NB4 (cell line): ENCODE results near the gene EMX2.

Experiments used
- DNase-seq: peaks from one replicate; pipeline ENCODE4 v3.0.0; 2010; ENCODE audit warnings: low read depth
- H3K4me3 ChIP-seq: one replicate; pipeline ENCODE4 v1.5.1; 2011; ENCODE audit warnings: mild to moderate bottlenecking, low read depth, low read length, moderate library complexity
- MYC ChIP-seq: IDR thresholded peaks from 2 replicates; pipeline ENCODE4 v1.6.1; 2011; ENCODE audit warnings: low read depth, low read length
- POLR2A ChIP-seq: IDR thresholded peaks from 2 replicates; pipeline ENCODE4 v1.6.1; 2011; ENCODE audit warnings: mild to moderate bottlenecking; ENCODE audit not compliant: insufficient read length; ENCODE audit errors: extremely low read depth
- TF ChIP-seq, protein P1 (sequence below): IDR thresholded peaks from 2 replicates; pipeline ENCODE4 v1.6.1; 2011; ENCODE audit warnings: low read depth, low read length
- TF ChIP-seq, protein P2 (sequence below): IDR thresholded peaks from one replicate; pipeline ENCODE4 v1.5.1; 2012; ENCODE audit warnings: low read depth, low read length

Gene EMX2

DNA sequence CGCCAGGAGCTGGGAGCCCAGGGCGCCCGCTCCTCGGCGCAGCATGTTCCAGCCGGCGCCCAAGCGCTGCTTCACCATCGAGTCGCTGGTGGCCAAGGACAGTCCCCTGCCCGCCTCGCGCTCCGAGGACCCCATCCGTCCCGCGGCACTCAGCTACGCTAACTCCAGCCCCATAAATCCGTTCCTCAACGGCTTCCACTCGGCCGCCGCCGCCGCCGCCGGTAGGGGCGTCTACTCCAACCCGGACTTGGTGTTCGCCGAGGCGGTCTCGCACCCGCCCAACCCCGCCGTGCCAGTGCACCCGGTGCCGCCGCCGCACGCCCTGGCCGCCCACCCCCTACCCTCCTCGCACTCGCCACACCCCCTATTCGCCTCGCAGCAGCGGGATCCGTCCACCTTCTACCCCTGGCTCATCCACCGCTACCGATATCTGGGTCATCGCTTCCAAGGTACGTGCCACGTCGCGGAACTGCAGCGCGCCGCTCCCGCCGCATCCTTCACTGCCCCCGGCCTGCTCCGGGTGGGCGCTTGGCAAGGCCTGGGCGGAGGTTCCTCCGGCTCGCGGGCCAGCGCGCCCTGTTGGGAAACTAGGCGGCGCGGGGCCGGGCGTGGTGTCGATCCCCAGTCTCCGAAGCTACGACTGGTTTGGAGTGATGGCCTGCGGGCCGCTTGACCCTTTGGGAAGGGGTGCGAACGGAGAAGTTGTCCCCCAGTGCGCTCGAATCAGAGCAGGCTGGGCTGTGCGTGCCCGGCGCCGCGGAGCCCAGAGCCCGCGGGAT is 868 bp downstream of the EMX2 start:
- TF ChIP-seq MYC (no peak), POLR2A (no peak)
- TF ChIP-seq, protein P1, sequence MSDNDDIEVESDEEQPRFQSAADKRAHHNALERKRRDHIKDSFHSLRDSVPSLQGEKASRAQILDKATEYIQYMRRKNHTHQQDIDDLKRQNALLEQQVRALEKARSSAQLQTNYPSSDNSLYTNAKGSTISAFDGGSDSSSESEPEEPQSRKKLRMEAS: no peak
- TF ChIP-seq, protein P2, sequence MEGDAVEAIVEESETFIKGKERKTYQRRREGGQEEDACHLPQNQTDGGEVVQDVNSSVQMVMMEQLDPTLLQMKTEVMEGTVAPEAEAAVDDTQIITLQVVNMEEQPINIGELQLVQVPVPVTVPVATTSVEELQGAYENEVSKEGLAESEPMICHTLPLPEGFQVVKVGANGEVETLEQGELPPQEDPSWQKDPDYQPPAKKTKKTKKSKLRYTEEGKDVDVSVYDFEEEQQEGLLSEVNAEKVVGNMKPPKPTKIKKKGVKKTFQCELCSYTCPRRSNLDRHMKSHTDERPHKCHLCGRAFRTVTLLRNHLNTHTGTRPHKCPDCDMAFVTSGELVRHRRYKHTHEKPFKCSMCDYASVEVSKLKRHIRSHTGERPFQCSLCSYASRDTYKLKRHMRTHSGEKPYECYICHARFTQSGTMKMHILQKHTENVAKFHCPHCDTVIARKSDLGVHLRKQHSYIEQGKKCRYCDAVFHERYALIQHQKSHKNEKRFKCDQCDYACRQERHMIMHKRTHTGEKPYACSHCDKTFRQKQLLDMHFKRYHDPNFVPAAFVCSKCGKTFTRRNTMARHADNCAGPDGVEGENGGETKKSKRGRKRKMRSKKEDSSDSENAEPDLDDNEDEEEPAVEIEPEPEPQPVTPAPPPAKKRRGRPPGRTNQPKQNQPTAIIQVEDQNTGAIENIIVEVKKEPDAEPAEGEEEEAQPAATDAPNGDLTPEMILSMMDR: no peak
- no peak for DNase-seq
- no peak overlapping the region for H3K4me3 ChIP-seq

DNA sequence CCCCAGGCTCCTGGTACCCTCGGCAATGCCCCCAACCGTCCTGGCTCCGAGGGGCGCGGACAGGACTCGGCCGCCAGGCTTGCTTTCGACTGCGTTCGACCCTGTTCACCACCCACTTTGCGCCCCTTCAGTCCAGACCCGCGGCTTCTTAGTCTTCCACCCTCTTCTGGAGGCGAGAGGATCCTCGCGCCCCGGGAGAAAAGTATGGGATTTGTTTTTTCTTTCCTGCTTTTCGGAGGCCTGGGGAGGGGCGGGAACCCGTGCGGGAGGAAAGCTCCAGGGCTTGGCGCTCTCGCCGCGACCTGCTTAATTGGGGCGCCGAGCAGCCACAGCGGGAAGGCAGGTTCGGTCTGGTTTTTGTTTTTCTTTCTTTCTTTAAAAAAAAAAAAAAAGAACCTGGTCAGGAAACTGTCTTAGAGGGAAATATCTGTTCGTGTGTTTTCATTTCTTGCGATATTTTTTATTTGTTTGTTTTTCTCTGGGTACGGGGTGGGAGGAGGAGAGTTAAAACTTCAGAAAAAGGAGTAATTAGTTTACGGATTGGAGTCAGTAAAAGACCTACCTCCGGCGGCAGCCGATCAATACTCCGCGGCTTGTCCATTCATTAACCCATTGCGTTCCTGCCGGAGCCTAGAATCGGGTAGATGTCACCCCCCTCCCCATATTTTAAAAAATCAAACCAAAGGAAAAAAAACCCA is 1.6 kb downstream of the EMX2 start:
- TF ChIP-seq, protein P1: no peak
- TF ChIP-seq POLR2A (no peak), MYC (no peak)
- TF ChIP-seq, protein P2: no peak
- no peak overlapping the region for H3K4me3 ChIP-seq
- no peak for DNase-seq

DNA sequence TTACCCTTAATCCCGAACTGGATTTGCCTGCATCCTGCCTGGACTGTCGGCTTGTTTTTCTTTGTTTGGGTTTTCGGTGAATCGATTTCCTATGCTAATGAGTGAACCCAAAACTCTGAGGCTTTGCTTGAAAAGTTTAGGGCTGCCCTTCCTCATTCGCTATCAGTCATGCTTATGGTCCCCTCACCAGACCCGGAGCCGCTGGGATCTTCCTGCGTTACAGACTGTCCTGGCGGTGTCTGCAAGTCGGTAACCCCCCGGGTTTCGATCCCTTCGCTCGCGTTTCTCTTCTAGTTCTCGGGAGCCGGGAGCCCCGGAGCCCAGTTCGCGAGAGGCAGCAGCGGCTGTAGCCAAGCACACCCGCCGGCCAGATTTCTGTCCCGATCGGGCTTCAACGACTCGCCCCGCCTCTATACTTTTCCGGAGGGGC is 2.2 kb downstream of the EMX2 start:
- no peak overlapping the region for H3K4me3 ChIP-seq
- no peak for DNase-seq
- no peak for TF ChIP-seq POLR2A
- TF ChIP-seq, protein P1: no peak
- TF ChIP-seq, protein P2: no peak

DNA sequence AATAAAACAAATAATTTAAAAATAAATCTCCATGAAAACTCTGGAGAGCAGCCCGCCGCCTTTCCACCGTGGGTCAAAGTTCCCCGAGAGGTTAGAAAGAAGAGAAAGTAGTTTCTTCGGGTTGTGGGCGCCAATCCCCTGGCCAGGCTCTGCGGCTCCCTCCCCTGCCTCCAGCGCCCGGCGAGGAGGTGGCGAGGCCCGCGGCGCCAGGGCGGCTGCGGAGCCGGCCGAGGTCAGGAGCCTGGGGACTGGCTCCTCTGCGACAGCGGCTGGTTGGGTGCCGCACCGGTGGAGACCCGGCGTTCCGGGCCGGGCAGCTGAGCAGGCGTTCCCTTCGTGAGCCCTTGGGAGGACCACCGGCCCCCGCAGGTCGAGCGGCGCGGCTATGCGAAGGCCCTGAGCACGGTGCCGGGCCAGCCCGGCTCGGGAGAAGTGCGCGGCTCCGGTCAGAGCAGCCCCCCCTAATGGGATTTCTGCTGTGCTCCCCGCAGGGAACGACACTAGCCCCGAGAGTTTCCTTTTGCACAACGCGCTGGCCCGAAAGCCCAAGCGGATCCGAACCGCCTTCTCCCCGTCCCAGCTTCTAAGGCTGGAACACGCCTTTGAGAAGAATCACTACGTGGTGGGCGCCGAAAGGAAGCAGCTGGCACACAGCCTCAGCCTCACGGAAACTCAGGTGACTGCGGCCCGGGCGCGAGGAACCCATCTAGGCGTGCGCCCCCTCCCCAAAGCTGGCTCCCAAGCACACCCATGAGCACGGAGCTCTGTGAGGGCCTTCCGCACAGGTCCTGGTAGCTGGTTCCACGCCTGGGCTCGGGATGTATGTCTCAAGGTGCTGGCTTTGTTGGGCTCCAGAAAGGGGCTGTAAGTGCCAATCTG is 2.8 kb downstream of the EMX2 start:
- no peak for DNase-seq
- no peak for TF ChIP-seq MYC
- TF ChIP-seq, protein P1: no peak
- no peak overlapping the region for H3K4me3 ChIP-seq

DNA sequence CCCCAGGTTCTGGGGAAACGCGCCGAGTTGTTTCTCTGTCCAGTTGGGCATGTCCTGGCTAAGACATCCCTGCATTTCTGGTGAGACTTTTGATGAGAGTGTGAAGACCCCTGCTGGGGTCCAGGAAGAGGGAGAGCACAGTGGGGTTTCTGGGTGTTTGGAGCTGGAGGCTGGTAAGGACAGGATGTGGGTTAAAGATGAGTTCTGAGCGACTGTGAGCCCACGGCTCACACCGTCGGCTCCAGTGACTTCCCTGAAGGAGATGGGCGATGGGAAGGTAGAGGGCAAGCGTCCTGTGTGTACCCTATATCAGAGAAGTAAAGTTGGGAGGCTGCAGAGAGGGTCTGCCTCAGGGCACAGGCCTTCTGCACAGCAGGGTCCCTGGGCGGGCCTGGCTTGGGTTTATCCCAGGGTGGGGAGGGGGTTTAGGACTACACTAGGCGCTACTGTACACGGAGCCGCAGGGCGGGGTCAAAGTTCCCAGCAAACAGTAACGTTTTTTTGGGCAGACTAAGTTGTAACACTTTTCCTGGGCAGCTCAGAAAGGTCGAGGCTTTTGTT is 3.6 kb downstream of the EMX2 start:
- H3K4me3 ChIP-seq: no peak overlapping the region
- no peak for DNase-seq
- TF ChIP-seq POLR2A: no peak
- TF ChIP-seq, protein P2: no peak

DNA sequence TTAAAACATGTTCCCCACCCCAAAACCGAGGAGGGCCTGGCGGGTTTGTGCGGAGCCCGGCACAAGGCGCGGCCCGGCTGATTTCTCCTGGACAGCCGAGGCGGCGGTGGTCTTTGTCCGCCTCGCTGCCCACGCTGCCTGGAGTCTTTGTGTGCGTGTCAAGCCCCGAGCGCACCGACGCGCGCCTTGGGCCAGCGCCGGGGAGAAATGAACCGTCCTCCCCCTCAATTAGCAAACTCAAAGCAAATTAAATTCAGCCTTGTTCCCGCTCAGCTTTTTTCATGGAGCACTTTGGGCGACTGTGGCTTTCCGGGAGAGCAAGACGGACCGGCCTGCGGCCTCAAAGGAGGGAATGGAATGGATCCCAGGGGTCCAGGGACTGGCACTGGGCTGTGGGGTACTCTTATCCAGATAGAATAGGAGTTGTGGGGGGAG is 4.1 kb downstream of the EMX2 start:
- H3K4me3 ChIP-seq: no peak overlapping the region
- TF ChIP-seq, protein P2: no peak
- TF ChIP-seq, protein P1: no peak
- TF ChIP-seq POLR2A (no peak), MYC (no peak)
- no peak for DNase-seq
